Spleen (tissue), 11 donors: Measurements from ENCODE around the gene MLNR. TPM values are rescaled to one million over a fixed set of nuclear protein-coding genes. Genes with fewer than 3 reads are reported as not detected.

Experiments
- DNase-seq: peaks from one replicate; pipeline ENCODE4 v3.0.0-alpha.2; 2020
- H3K27ac ChIP-seq, 8 donors: fragments of 200-600 bp; sonication (generic) in 7 of 8; 1 replicate in 4 of 8; 2 replicates in 4 of 8; pipeline versions ENCODE4 v1.5.0 to v1.8.0; 2016 to 2021; ENCODE audit warnings: inconsistent platforms in 4 of 8, mild to moderate bottlenecking in 4 of 8, moderate library complexity in 1 of 8
- H3K27me3 ChIP-seq, 7 donors: fragments of 200-600 bp; sonication (generic) in 6 of 7; replicated peaks in 1 of 7; 1 replicate in 4 of 7; 2 replicates in 3 of 7; pipeline versions ENCODE4 v1.5.0 to v1.8.0; 2016 to 2021; ENCODE audit warnings: inconsistent platforms in 3 of 7, mild to moderate bottlenecking in 1 of 7
- H3K36me3 ChIP-seq, 6 donors: fragments of 200-600 bp; sonication (generic) in 5 of 6; 1 replicate in 4 of 6; 2 replicates in 2 of 6; pipeline versions ENCODE4 v1.5.0 to v1.8.0; 2016 to 2021; ENCODE audit warnings: inconsistent platforms in 2 of 6
- H3K4me1 ChIP-seq, 6 donors: fragments of 200-600 bp; sonication (generic) in 5 of 6; 1 replicate in 3 of 6; 2 replicates in 3 of 6; pipeline versions ENCODE4 v1.5.0 to v1.8.0; 2016 to 2021; ENCODE audit warnings: inconsistent platforms in 3 of 6
- H3K4me3 ChIP-seq, 8 donors: fragments of 200-600 bp; sonication (generic) in 7 of 8; 1 replicate in 4 of 8; 2 replicates in 4 of 8; pipeline versions ENCODE4 v1.5.0 to v1.8.0; 2016 to 2021; ENCODE audit warnings: inconsistent platforms in 4 of 8, mild to moderate bottlenecking in 4 of 8, moderate library complexity in 2 of 8
- H3K9me3 ChIP-seq, 8 donors: fragments of 200-600 bp; sonication (generic) in 7 of 8; 1 replicate in 4 of 8; 2 replicates in 4 of 8; pipeline versions ENCODE4 v1.5.0 to v1.8.0; 2016 to 2021; ENCODE audit warnings: inconsistent platforms in 4 of 8
- POLR2A ChIP-seq, 3 donors: fragments of 450-650 bp; IDR thresholded peaks; one replicate each; pipeline ENCODE4 v1.5.1; 2017; ENCODE audit warnings: antibody characterized with exemption in 3 of 3, mild to moderate bottlenecking in 1 of 3
- POLR2AphosphoS5 ChIP-seq, 3 donors: sonication (generic); formaldehyde crosslinking; IDR thresholded peaks; one replicate each; pipeline ENCODE4 v1.5.1; 2017; ENCODE audit warnings: antibody characterized with exemption in 3 of 3
- WGBS, 5 donors: extraction: QIAGEN DNeasy Blood & Tissue Kit in 3 of 5; methylation state at CpG; one replicate each; pipeline versions ENCODE4 v1.1.5 to v1.1.7; 2013 to 2018; 5-methylcytosine and 5-hydroxymethylcytosine counted together
- intact Hi-C: fragments of 100-400 bp; cut with DNase I; formaldehyde crosslinking; loops from one replicate; pipeline ENCODE4 v1.15.0; 2023; ENCODE audit warnings: low total_unique reads
- polyA plus RNA-seq, 3 donors: library from polyadenylated mRNA; stranded (reverse); fragments of 200-250 nt; gene quantifications; one replicate each; pipeline ENCODE4 v1.2.1, GENCODE V29; 2013
- total RNA-seq, 7 donors: library from RNA; depleted of rRNA in 3 of 7; stranded (reverse); fragments of >200 nt in 3 of 7; fragmentation: NEBNext Ultra II Directional in 4 of 7; extraction: Animal tissue kit (Norgen Biotek cat#: 25700) in 4 of 7; gene quantifications; one replicate each; pipeline versions ENCODE4 v1.1.0 to v1.2.1, GENCODE V29; 2016 to 2021
- TF ChIP-seq, protein P1 (sequence below), 11 experiments: fragments of 200-600 bp in 7 of 11; fragments of 450-650 bp in 4 of 11; sonication (generic) in 4 of 11; IDR thresholded peaks in 8 of 11; conservative IDR thresholded peaks in 3 of 11; 1 replicate in 7 of 11; 2 replicates in 4 of 11; pipeline versions ENCODE4 v1.4.0 to v1.8.0; 2016 to 2021; ENCODE audit warnings: antibody characterized with exemption in 11 of 11, inconsistent platforms in 4 of 11, mild to moderate bottlenecking in 1 of 11
- donor health status: healthy with polysubstance abuse.
- donor health status: DM: no; HTN: no; CAD: no; lungs with moderate emphysema.
- donor health status: DM: no; HTN: no; CAD: no.
- donor health status: Bipolar disorder and iron deficiency.
- donor health status: healthy.
- donor health status: DM: no; HTN: no; CAD: no.
- donor health status: DM: yes; HTN: yes; CAD: no.

MLNR gene
- total and polyA plus RNA-seq, 10 donors: 0.37 to 0.40 TPM; not detected in 8

DNA sequence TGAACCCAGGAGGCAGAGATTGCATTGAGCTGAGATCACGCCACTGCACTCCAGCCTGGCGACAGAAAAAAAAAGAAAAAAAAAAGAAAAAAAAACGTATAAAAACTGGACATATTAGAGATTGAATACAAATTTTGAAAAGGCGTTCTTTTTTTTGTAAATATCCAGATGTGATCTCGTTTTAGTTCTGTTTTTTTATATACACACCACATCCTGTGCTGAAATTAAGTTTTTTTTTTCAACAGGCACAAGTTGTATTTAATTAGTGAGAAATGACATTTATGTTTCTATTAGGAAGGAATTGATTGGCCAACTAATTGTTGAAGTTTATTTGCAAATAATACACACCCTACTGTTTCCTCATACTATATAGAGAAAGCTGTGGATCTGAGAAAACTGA lies 31.2 kb downstream of the MLNR start:
- H3K4me1 ChIP-seq: peaks cover 8 to 71% (median 53%) of the 10 kb centered on the region in 6 donors
- no peak for TF ChIP-seq POLR2A (IDR thresholded peaks at IDR 0.05)
- TF ChIP-seq POLR2AphosphoS5 (IDR thresholded peaks at IDR 0.05): no peak
- TF ChIP-seq, protein P1, sequence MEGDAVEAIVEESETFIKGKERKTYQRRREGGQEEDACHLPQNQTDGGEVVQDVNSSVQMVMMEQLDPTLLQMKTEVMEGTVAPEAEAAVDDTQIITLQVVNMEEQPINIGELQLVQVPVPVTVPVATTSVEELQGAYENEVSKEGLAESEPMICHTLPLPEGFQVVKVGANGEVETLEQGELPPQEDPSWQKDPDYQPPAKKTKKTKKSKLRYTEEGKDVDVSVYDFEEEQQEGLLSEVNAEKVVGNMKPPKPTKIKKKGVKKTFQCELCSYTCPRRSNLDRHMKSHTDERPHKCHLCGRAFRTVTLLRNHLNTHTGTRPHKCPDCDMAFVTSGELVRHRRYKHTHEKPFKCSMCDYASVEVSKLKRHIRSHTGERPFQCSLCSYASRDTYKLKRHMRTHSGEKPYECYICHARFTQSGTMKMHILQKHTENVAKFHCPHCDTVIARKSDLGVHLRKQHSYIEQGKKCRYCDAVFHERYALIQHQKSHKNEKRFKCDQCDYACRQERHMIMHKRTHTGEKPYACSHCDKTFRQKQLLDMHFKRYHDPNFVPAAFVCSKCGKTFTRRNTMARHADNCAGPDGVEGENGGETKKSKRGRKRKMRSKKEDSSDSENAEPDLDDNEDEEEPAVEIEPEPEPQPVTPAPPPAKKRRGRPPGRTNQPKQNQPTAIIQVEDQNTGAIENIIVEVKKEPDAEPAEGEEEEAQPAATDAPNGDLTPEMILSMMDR (IDR thresholded peaks at IDR 0.05 in 8 of 11, conservative IDR thresholded peaks at IDR 0.05 in 3 of 11): no peak
- no peaks in the 10 kb centered on the region for H3K27me3 ChIP-seq
- DNase-seq: no peak
- peaks cover 0 to 45% (median 5%) of the 10 kb centered on the region in 6 donors for H3K36me3 ChIP-seq
- peak overlapping the region in 2 of 8 donors; percentile 13 to 21 for H3K27ac ChIP-seq
- no peak overlapping the region for H3K4me3 ChIP-seq
- 38 to 65% (median 53%) methylated on average over 5 of the region's 5 CpGs for WGBS, 5 donors
- no peaks in the 10 kb centered on the region for H3K9me3 ChIP-seq
- intact Hi-C loops: no loop called here

DNA sequence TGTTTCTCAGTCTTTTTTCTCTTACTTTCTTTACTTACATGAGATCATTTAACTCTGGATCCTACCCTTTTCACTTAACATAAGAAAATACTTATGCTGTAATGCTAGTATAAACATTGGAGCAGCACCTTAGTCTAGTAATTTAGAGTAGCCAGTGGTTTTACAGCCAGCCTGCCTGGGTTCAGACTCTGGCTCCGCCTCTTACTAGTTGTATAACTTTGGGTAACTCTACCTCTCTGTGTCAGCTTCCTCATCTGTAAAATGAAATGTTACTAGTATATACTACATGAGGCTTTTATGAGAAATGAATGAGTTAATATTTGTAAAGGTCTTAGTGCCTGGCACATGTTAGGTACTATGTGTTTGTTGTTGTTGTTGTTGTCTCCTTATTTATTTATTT lies 33.2 kb downstream of the MLNR start:
- Histone ChIP-seq H3K4me1 (peaks cover 6 to 74% (median 56%) of the 10 kb centered on the region in 6 donors), H3K4me3 (no peak overlapping the region), H3K36me3 (peaks cover 0 to 53% (median 5%) of the 10 kb centered on the region in 6 donors), H3K9me3 (no peaks in the 10 kb centered on the region), H3K27me3 (no peaks in the 10 kb centered on the region), H3K27ac (peak overlapping the region in 2 of 8 donors; percentile 5 to 37)
- 59 to 100% (median 77%) methylated on average over 1 of the region's 1 CpG for WGBS, 5 donors
- TF ChIP-seq, protein P1 (IDR thresholded peaks at IDR 0.05 in 8 of 11, conservative IDR thresholded peaks at IDR 0.05 in 3 of 11): no peak
- TF ChIP-seq POLR2AphosphoS5 (IDR thresholded peaks at IDR 0.05) (no peak), POLR2A (IDR thresholded peaks at IDR 0.05) (no peak)
- intact Hi-C loops: no loop called here
- DNase-seq: no peak

DNA sequence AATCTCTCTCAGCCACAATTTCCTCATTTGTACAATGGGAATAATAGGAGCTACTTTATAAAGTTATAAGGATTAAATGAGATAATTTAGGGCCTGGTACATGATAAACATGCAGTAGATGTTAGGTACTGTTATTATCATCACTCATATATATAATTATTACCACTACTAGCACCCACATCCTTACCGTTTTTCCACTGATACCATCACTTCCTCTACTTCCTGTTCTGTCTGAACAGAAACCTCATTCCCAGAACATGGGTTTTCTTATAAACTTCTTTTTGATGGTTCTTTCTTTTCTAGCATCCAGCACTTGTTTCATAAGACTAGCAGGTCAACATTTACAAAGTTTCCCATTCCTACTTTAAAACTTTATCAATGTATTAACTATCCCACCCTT lies 33.9 kb downstream of the MLNR start:
- TF ChIP-seq POLR2AphosphoS5 (IDR thresholded peaks at IDR 0.05) (no peak), POLR2A (IDR thresholded peaks at IDR 0.05) (no peak)
- TF ChIP-seq, protein P1 (IDR thresholded peaks at IDR 0.05 in 8 of 11, conservative IDR thresholded peaks at IDR 0.05 in 3 of 11): no peak
- peaks cover 0 to 74% (median 55%) of the 10 kb centered on the region in 6 donors for H3K4me1 ChIP-seq
- peaks cover 0 to 53% (median 5%) of the 10 kb centered on the region in 6 donors for H3K36me3 ChIP-seq
- no peaks in the 10 kb centered on the region for H3K27me3 ChIP-seq
- no peaks in the 10 kb centered on the region for H3K9me3 ChIP-seq
- WGBS, 5 donors: 6 to 38% (median 25%) methylated on average over 1 of the region's 1 CpG
- H3K27ac ChIP-seq: peak overlapping the region in 1 of 8 donors; percentile 37
- no peak overlapping the region for H3K4me3 ChIP-seq
- intact Hi-C loops: no loop called here
- no peak for DNase-seq

DNA sequence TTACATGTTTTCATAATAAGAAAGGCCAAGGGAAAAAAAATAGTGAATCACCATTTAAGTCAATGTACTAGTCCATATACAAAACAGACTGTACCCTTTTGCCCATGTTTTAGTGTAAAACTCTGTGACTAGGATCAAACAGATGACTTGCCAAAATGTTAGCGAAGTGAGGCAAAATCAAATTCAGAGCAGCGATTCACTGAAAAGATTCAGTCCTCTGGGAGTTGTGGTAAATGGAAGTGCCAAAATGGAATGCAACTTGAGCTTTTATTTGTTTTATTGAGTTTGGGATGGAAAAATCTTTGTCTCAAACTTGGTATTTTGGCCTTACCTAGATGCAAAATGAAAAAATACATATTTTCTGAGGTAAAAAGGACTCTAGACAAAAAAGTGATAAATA lies 36.7 kb downstream of the MLNR start:
- TF ChIP-seq, protein P1 (IDR thresholded peaks at IDR 0.05 in 8 of 11, conservative IDR thresholded peaks at IDR 0.05 in 3 of 11): no peak
- TF ChIP-seq POLR2A (IDR thresholded peaks at IDR 0.05): no peak
- TF ChIP-seq POLR2AphosphoS5 (IDR thresholded peaks at IDR 0.05): no peak
- Histone ChIP-seq H3K4me3 (no peak overlapping the region), H3K36me3 (peaks cover 0 to 71% (median 27%) of the 10 kb centered on the region in 6 donors), H3K27me3 (no peaks in the 10 kb centered on the region), H3K9me3 (no peaks in the 10 kb centered on the region), H3K4me1 (peaks cover 0 to 47% (median 29%) of the 10 kb centered on the region in 6 donors), H3K27ac (peak overlapping the region in 1 of 8 donors; percentile 77)
- no peak for DNase-seq
- 81 to 95% (median 87%) methylated on average over 2 of the region's 2 CpGs for WGBS, 5 donors
- intact Hi-C loops: no loop called here
